Effector CD4-positive, alpha-beta T cell (primary cell): ENCODE measurements around the gene INPPL1.

Source experiments
- DNase-seq: peaks from one replicate; pipeline ENCODE4 v3.0.0-alpha.2; 2020

The INPPL1 gene

DNA sequence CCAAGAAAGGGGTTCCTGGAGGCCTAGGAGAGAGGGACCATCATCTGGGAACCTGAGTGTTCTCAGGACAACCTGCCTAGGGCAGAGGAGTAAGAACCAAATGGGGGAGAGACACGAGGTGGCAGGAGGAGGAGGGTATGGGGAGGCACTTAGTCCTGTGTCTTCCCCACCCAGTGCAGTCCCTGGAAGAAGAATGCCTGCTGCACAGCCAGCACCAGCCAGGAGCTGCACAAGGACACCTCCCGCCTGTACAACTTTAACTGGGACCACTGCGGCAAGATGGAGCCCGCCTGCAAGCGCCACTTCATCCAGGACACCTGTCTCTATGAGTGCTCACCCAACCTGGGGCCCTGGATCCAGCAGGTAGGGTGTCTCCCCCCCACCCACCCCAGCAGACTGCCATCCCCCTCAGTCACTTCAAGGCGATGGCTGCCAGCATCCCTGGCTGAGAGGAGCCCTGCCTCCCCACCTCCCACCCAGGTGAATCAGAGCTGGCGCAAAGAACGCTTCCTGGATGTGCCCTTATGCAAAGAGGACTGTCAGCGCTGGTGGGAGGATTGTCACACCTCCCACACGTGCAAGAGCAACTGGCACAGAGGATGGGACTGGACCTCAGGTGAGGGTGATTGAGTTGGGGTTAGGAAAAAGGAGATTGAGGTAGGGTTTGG, 3.7 kb upstream of the INPPL1 start:
- no peak for DNase-seq

DNA sequence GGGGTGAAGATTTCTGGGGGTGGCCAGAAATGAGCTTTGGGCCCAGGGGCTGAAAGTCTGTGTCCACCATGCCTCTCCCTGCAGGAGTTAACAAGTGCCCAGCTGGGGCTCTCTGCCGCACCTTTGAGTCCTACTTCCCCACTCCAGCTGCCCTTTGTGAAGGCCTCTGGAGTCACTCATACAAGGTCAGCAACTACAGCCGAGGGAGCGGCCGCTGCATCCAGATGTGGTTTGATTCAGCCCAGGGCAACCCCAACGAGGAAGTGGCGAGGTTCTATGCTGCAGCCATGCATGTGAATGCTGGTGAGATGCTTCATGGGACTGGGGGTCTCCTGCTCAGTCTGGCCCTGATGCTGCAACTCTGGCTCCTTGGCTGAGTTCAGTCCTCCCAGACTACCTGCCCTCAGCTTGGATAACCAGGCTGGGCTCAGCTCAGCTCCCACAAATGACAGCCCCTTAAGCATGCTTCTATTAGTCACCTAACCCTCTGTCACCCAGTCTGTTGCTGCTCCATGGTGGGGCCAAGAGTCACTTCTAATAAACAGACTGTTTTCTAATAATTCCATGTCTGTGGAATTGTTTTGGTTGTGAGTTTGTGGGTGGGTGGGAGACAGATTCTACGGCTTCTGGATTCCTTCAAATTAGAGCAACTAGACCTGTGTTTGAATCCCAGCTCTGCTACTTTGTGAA, 3.0 kb upstream of the INPPL1 start:
- DNase-seq = no peak

DNA sequence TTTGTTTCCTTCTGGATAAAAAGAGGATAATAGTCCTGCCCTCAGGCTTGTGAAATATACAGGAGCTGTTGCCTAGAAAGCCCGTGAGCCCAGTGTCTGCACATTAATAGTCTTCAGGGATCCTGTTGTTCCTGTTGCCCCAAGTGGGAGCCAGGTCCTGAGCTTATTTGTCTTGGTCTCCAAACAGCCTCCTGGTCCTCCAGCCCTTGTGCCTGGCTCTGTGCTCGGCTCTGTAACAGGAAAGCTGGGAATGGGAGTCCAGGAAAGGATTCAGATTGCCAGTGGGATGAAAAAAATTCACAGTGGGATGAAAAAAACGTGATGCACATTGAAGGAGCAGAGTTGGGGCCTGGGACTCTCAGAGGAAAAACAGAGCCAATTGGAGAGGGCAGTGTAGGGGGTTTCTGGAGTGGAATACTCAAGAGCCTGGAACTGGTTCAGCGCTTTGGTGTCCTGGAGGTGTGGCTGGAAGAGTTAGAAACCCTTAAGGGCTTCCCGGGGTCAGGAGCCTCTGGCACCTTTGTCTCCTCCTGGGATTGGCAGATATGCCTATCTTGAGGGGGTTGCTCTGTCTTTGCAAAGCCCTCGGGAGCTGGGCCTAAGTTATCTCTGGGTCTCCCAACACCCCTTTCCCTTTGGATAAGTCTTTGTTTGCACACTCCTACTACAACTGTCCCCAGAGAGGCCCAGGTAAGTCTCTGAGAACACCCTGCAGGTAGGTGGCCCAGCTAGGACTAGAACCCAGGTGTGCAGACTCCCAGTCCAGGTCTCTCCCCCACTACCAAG, 2.3 kb upstream of the INPPL1 start:
- DNase-seq = no peak

DNA sequence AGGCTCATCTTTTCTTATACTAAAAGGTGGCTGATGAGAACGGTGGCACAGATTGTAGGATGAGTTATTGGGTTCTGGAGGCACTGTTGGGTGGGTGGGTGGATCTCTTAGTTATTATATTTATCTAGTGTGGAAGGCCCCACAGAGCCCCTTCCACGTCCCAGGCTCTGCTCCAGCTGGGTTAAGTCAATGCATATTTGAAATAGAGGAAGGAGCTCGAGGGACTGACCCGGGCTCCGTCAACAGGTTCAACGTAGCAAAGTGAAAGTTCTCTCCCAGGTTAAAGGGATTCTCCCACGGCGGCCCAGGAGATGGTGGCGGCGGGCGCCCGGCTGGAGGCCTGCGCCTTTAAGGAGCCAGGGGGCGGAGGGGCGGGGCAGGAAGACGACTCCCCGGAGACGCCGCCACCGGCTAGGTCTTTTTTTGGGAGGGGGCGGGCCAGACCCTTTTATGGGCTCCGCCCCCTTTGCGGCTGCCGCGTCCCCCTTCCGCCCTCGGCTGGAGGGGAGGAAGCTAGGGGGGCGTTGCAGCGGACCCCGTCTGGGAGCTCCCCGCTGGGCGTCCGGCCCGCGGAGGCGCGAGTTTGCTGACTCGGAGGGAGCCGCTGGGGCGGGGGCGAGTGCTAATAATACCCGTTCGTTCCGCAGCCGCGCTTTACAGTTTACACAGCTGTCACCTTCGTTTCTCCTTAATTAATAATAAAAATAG, 1.5 kb upstream of the INPPL1 start:
- DNase-seq = peak; percentile 92

DNA sequence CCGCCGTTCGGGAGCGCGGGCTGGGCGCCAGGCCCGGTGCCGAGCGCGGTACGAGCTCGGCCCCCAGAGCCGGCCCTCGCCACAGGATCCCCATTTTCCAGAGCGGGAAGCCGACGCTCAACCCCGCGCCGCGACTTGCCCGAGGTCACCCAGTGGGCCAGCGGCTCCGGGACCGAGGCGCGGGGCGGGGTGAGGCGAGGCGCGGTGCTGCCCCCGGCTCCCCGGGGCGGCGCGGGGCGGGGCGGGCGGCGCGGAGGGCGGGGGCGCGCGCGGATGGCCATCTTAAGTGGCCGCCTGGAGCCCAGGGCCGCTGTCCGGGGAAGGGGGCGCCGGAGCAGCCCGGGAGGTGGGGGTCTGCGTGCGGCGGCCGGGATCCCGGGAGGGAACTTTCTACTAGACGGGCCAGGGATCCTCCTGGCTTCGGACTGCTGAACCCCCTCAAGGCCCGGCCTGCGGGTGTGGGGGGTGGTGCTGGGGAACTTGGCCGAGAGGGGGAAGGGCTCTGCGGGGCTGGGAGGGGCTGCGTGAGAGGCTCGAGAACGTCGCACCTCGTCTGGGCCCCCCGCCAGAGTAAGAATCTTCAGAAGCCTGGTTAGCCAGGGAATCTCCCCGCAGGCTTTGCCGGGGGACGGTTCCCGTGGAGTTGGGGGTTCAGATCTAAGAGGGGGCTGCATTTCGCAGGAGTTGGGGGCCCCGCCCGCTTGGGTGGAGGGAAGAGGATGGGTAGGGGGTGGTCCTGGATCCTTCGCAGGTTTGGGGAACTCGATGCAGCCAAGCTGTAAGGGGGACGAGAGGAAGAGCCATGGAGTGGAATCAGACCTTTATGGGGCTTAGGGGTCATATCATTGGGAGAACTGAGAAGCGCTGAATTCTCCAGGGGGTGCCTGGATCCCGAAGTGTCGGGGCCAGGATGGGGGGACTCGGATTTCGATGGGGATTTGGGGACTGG, 678 bp upstream of the INPPL1 start:
- peak; percentile 37 for DNase-seq

DNA sequence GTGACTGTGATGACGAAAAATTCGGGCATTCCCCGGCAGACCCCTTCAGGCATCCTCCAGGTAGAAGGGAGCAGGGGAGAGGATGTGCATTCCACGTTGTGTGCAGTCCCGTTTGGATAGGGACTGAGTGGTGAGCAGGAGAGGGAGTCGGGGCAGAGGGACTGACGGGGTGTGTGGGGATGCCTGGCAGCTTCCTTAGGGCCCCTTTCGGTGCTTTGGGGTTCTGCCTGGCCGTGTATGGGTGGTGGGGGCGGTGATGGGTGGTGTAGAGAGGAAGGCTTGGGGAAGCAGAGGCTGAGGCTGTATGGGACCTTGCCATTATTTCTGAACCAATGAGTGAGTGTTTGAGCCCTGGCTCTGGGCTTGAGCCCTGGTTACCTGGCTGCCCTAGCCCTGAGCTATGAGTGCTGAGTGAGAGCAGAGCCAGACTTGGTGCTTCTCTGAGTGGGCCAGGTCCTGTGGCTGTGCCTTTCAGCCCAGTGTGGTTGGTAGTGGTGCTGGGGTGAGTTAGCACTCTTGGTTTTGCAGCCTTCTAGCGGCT, 914 bp downstream of the INPPL1 start:
- no peak for DNase-seq

DNA sequence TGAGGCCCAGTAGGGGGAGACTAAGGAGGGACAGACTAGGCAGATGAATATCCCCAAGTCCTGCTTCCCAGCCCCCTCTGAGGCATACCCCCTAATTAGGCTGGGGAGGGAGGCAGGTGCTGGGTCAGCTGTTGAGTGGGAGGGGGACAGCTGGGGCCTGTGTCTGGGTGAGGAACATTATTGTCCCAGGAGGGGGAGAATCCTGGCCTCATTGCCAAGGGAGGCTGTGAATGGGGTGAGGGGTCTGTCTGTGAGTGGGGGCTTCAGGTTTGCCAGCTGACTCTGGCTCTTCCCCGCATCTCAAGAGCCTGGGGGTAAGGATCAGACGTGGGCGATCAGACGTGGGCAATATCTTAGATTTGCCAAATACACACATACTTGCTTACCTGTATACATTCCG, 2.1 kb downstream of the INPPL1 start:
- DNase-seq = no peak

DNA sequence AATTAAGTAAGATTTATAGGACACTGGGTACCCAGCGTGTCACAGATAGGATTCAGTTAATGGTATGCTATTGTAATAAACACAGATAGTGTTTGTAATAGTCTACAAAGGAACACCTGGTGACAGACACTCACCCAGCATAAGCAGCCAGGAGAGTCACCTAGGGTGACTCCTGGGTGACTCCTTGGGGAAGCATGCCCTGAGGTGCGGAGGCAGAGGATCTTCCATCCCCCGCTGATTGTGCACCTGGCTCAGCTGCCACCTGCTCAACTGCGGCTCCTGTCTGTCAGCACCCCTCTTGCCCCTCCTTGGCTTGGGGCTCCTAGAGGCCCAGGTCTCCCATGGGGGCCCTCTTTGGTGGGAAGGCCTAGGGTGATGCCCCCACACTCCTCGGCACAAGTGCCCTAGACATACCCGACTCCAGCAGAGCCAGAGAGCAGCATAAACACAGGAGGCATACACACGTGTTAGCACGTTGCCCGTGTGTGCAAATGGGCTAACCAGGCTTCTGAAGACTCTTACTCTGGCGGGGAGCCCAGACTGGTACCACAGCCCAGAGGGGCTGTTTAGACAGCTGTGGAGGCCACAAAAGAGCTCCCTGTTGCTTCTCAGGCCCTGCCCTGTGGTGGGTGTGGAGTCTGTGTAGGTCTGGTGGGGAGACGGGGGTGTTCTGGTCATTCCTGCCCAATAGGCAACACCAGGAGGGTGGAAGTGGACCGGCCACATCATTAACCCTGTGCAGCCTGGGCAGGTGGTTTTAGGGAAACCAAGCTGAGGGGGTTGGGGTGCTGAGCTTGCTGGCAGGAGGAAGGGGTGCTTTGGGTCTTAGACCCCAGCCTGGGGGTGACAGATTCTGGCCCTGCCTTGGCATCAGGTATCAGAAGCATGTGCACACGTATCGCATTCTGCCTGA, 3.0 kb downstream of the INPPL1 start:
- DNase-seq = no peak

DNA sequence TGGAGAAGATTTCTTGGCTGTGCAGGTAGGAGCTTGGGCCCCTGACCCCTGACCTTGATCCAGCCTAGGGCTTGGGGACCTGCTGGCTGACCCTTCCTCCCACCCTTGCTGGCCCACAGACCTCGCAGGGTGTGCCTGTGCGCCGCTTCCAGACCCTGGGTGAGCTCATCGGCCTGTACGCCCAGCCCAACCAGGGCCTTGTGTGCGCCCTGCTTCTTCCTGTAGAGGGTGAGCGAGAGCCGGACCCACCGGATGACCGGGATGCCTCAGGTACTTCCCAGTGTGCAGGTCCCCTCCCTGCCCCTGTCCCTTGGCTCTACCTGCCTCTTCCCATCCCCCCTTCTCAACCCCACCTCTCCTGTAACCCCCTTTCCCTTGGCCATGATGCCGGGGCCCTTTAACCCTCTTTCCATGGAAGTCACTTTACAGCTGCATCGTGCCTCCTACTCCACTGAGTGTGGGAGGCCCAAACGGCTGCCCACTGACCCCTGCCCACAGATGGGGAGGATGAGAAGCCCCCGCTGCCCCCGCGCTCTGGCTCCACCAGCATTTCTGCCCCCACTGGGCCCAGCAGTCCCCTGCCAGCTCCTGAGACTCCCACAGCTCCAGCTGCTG, 3.8 kb downstream of the INPPL1 start:
- no peak for DNase-seq

DNA sequence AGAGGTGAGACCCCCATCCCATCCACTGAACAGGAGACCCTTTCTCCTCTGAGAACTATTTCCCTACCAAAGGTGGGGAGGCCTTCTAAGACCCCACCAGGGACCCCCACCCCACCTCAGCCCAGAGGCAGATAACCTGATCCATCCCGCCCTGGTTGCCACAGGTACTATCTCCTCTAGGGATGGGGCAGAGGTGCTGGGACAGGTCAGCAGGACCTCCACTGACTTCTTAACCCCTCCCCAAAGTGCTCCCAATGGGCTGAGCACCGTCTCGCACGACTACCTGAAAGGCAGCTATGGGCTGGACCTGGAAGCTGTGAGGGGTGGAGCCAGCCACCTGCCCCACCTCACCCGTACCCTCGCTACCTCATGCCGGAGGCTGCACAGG, 4.3 kb downstream of the INPPL1 start:
- no peak for DNase-seq

DNA sequence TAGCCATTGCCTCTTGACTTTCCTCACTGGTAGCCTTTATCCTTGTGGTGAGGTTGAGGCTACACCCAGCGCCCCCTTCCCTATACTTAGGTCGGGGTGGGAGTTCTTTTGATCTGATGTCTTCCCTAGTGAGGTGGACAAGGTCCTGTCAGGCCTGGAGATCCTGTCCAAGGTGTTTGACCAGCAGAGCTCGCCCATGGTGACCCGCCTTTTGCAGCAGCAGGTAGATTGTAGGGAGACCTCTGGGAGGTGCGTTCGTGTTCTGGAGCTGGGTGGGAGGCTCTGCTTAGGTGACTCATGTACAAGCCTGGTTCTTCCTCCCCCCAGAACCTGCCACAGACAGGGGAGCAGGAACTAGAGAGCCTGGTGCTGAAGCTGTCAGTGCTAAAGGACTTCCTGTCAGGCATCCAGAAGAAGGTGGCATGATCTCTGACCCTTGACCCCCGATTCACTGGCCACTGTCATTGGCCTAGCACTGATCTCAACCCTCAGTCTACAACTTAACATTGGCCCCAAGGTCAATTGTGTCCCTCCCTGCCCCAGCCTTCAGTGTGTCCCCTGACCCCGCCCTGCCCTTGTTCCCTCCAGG, 4.9 kb downstream of the INPPL1 start:
- DNase-seq = no peak

DNA sequence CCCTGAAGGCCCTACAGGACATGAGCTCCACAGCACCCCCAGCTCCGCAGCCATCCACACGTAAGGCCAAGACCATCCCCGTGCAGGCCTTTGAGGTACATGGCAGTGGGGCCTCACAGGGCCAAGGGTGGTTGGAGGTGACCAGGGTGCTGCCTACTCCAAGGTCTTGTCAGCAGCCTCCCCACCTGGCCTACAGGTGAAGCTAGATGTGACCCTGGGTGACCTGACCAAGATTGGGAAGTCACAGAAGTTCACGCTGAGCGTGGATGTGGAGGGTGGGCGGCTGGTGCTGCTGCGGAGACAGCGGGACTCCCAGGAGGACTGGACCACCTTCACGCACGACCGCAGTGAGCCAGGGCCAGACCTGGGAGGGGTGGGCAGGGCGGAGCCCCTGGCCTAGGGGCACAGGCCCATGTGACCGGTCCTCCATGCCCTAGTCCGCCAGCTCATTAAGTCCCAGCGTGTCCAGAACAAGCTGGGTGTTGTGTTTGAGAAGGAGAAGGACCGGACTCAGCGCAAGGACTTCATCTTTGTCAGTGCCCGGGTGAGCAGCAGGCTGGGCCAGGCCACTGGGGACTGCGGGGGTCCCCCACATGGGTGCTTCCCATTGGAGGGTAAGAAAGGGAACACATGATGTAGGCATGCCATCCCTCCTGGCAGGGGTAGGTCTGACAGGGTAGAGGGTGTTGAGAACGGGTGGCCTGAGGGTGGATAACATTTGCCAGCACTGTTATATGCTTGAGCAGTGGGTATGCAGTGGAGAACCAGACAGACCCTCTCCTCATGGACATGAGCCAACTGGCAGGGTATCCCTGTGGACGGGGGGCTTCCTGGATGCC, 5.6 kb downstream of the INPPL1 start:
- no peak for DNase-seq

DNA sequence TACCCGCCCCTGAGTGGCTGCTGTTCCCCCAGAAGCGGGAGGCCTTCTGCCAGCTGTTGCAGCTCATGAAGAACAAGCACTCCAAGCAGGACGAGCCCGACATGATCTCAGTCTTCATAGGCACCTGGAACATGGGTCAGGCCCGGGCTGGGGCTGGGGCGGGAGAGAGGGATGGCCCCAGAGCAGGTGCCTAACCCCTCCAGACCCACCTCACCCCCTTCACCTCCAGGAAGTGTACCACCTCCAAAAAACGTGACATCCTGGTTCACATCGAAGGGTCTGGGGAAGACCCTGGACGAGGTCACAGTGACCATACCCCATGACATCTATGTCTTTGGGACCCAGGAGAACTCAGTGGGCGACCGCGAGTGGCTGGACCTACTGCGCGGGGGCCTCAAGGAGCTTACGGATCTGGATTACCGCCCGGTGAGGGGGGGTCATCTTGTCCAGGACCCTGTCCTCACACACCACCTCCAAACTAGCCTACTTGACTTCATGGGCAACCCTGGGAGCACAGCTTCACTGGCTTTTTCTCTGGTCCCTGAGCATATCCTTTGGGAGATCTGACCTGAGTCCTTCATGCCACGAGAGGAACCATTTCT, 6.3 kb downstream of the INPPL1 start:
- DNase-seq = no peak

DNA sequence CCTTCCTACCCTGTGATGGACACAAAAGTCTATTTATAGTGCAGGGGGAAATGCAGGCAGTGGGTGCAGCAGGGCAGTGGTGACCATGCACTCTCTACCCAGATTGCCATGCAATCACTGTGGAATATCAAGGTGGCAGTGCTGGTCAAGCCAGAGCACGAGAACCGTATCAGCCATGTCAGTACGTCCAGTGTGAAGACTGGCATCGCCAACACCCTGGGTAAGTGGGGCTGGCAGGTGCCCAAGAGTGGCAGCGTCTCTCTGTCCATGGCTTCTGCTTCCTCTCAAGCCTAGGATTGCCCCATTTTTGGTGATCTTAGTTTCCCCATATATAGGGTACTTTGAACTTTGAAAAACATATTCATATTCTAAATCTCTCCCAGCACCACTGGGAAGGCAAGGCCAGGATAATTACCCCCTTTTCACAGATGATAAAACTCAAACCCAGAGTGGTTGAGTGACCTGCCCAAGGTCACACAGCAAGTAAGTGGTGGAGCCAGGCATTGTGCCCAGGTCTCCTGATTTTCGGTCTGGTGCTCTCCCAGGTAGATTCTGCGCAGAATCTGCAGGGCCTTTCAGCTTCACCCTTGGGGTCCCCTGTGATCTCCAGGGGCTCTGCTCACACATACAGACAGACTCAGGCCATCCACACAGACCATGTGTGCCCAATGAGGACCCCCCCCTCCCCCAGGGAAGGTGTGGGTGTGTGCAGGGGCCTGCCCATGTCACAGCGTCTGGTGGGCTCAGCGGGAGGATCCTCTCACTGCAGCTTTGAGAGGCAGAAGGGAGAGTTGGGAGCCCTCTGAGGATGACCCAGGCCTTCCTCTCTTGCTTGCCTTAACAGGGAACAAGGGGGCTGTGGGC, 7.1 kb downstream of the INPPL1 start:
- DNase-seq = no peak

DNA sequence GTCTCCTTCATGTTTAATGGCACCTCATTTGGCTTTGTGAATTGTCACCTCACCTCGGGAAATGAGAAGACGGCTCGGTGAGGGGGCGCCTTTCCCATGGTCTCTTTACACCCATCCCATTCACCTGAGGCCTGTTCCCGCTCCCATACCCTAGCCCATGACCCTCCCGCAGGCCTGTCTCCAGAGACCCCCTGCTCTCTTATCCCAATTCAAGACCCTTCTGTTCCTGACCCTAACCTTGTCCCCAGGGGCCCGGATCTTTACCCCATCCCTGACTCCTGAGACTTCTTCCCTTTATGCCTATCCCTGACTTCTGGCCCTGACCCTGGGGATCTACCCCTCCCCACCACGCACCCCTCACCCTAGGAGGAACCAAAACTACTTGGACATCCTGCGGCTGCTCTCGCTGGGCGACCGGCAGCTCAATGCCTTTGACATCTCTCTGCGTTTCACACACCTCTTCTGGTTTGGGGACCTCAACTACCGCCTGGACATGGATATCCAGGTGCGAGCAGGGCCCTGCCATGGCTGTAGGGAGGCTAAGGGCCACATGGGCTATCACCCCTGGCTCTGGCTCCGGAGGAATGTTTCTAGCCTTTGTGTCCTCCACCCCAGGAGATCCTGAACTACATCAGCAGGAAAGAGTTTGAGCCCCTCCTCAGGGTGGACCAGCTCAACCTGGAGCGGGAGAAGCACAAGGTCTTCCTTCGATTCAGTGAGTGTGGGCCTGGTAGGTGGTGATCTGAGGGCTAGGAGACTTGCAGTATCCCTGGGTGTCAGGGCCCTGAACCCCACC, 7.9 kb downstream of the INPPL1 start:
- no peak for DNase-seq

DNA sequence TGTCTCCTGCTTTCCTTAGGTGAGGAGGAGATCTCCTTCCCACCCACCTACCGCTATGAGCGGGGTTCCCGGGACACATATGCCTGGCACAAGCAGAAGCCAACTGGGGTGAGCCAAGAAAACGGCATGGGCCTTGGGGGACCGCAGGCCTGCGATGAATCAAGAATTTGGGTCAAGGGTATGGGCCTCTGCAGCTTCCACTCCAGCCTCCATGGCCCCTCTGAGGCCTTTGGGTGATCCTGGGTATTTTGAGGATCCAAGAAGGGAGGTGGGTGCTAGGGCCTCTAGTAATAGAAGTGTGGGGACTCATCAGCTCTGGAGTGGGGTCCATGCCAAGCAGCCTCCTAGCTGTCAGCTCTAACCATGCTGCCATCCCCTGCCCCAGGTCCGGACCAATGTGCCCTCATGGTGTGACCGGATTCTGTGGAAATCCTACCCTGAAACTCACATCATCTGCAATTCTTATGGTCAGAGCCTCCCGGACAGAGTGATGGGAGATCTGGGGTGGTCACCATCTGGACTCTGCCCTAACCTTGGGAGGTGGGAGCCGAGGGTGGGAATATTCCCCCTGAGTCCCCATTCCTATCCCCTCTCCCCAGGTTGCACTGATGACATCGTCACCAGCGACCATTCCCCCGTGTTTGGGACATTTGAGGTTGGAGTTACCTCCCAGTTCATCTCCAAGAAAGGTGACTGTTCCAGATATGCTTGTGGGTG, 8.6 kb downstream of the INPPL1 start:
- DNase-seq = no peak
